IMR-90 (cell line): ENCODE measurements around the gene TNRC18.

Source experiments
- BHLHE40 ChIP-seq: fragments of 150-350 bp; IDR thresholded peaks from 2 replicates; pipeline ENCODE4 v1.6.1; 2016; ENCODE audit warnings: mild to moderate bottlenecking, low read depth, low read length
- CEBPB ChIP-seq: IDR thresholded peaks from 2 replicates; pipeline ENCODE4 v1.6.1; 2012; ENCODE audit warnings: low read depth, low read length, improper control_type of control experiment
- MAFK ChIP-seq: IDR thresholded peaks from 2 replicates; pipeline ENCODE4 v1.6.1; 2012; ENCODE audit warnings: low read depth, low read length, improper control_type of control experiment
- MXI1 ChIP-seq: IDR thresholded peaks from 2 replicates; pipeline ENCODE4 v1.6.1; 2012; ENCODE audit warnings: low read depth, mild to moderate bottlenecking, low read length, moderate library complexity, borderline replicate concordance
- POLR2A ChIP-seq: IDR thresholded peaks from 2 replicates; pipeline ENCODE4 v1.6.1; 2012; ENCODE audit warnings: mild to moderate bottlenecking, low read depth, low read length
- RAD21 ChIP-seq: IDR thresholded peaks from 2 replicates; pipeline ENCODE4 v1.6.1; 2012; ENCODE audit warnings: low read length, improper control_type of control experiment
- RCOR1 ChIP-seq: IDR thresholded peaks from 2 replicates; pipeline ENCODE4 v1.6.1; 2012; ENCODE audit warnings: mild to moderate bottlenecking, low read length, improper control_type of control experiment; ENCODE audit not compliant: insufficient replicate concordance
- TF ChIP-seq, protein P1 (sequence below): conservative IDR thresholded peaks from 2 replicates; pipeline ENCODE4 v1.5.1; 2012; ENCODE audit warnings: mild to moderate bottlenecking, low read depth, low read length, improper control_type of control experiment
- TF ChIP-seq, protein P2 (sequence below): fragments of 150-350 bp; IDR thresholded peaks from 2 replicates; pipeline ENCODE4 v1.6.1; 2017; ENCODE audit warnings: mild to moderate bottlenecking, antibody characterized with exemption, low read length, low read depth

DNA sequence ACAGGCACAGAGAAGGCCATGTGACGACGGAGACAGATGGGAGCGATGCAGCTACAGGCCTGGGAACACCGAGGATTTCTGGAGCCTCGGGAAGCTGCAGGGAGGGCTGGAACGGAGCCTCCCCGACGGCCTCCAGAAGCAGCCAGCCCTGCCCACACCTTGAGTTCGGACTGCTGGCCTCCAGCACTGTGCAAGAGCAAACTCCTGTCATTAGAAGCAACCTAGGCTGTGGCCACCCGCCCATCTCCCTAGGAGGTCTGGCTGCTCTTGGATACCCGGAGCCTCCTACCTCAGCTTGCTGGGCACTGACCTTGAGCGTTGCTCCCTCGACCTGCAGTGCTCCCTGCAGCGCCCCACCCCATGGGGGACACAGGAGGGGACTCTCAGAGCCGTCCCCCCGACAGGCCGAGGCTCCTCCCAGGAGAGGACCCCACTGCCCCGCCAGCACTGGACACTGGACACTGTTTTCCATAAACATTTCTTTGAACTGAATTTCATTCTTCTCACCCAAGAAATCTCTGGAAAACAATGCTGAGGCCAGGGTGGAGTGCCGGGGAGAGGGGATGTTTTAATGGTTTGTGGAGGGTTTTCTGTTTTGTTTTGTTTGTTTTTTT lies 22.5 kb upstream of the TNRC18 start:
- TF ChIP-seq, protein P1, sequence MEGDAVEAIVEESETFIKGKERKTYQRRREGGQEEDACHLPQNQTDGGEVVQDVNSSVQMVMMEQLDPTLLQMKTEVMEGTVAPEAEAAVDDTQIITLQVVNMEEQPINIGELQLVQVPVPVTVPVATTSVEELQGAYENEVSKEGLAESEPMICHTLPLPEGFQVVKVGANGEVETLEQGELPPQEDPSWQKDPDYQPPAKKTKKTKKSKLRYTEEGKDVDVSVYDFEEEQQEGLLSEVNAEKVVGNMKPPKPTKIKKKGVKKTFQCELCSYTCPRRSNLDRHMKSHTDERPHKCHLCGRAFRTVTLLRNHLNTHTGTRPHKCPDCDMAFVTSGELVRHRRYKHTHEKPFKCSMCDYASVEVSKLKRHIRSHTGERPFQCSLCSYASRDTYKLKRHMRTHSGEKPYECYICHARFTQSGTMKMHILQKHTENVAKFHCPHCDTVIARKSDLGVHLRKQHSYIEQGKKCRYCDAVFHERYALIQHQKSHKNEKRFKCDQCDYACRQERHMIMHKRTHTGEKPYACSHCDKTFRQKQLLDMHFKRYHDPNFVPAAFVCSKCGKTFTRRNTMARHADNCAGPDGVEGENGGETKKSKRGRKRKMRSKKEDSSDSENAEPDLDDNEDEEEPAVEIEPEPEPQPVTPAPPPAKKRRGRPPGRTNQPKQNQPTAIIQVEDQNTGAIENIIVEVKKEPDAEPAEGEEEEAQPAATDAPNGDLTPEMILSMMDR, result no peak
- TF ChIP-seq RAD21 (no peak), MXI1 (no peak), POLR2A (no peak), MAFK (no peak), RCOR1 (no peak), CEBPB (no peak), BHLHE40 (no peak)
- TF ChIP-seq, protein P2, sequence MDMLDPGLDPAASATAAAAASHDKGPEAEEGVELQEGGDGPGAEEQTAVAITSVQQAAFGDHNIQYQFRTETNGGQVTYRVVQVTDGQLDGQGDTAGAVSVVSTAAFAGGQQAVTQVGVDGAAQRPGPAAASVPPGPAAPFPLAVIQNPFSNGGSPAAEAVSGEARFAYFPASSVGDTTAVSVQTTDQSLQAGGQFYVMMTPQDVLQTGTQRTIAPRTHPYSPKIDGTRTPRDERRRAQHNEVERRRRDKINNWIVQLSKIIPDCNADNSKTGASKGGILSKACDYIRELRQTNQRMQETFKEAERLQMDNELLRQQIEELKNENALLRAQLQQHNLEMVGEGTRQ, result no peak
